T-helper 2 cell treated with Interferon-gamma antibody and Interleukin-4, amounts not matched to agents 100 ng/mL and 5 ng/mL, for 36 hours (primary cell): ENCODE data around the gene PIGU. TPM values are rescaled to one million over a fixed set of nuclear protein-coding genes. Genes with fewer than 3 reads are reported as not detected.
"Not testable (repeated sequence)": the region's sequence is repeated elsewhere in the genome, so short reads cannot be mapped to it uniquely, and the experiment has no call there.

Experiments used
- intact Hi-C: fragments of 100-400 bp; cut with micrococcal nuclease; formaldehyde crosslinking; loops from one replicate; pipeline ENCODE4 v1.15.1; 2023
- total RNA-seq: library from RNA; stranded (reverse); gene quantifications from 2 replicates; pipeline ENCODE4 v1.2.3, GENCODE V29; 2022

PIGU gene
- total RNA-seq, 1 donor from 2014 or later, result 22.0 TPM

DNA sequence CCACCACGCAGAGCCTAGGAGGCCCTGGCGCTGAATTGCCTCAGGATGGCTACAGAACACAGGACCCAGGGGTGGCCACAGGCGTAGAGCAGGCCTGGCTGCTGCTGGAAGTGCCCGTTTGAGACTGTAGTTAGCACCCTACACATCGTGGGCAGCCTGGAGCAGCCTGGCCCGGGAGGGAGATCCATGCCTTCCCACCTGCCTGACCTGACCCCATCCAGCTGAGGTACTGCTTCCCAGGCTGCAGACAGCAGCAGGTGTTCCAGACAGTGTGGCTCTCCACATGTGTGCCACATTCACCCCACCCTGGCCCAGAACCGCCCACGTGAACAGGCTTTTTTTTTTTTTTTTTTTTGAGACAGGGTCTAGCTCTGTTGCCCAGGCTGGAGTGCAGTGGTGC is 139.2 kb downstream of the PIGU start:
- intact Hi-C loops, result loop anchor here (2.0 to 5.0 kb wide), 2 partner anchors 171 to 230 kb away; no protein-coding TSS in a partner anchor

DNA sequence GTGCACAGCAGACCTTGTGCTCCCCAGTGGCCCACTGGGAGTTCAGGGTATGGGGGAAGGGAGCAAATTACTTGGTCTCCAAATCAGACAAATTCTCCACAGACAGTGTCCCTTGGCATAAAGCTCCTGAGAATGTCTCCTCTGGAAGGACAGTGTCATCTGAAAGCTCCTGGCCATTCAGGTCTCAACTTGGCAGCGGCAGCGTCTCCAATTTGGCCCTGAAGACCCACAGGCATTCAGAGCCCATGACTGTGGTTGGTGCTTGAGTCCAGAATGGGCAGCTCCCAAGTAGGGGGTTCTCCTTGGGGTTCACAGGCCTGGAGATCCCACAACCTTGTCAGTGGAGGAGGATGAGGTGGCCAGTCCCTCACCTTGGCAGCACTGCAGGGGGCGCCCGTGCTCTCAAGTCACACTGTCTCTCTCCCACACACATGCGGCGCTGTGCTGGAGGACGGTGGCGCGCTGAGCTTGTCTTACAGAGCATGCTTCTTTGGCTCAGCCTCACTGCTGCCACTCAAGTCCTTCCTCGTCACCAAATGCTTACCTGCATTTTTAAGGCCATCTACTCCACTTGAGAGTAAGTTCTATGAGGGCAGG is 140.0 kb downstream of the PIGU start:
- intact Hi-C loops, result loop anchor here (5.0 kb wide), 1 partner anchor 230 kb away; no protein-coding TSS in a partner anchor

DNA sequence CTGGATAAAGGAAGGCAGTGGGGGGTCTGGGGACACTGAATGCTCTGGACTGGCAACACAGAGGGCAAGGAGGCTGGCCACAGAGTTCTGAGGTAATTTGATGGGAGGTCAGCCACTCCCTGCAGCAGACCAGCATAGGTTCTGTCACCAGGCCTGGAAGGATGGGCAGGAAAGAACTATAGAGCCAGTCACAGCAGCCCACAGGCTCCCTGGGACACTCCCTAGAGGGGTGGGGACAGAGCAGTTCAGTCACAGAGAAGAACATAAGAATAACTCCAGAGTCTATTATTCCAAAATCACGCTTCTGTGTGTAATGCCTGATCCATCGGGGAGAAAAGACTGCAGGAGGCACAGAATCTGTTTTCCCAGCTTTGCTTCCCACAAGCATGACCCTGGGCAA is 141.0 kb downstream of the PIGU start:
- intact Hi-C loops, result loop anchor here (5.0 kb wide), 1 partner anchor 231 kb away; no protein-coding TSS in a partner anchor

DNA sequence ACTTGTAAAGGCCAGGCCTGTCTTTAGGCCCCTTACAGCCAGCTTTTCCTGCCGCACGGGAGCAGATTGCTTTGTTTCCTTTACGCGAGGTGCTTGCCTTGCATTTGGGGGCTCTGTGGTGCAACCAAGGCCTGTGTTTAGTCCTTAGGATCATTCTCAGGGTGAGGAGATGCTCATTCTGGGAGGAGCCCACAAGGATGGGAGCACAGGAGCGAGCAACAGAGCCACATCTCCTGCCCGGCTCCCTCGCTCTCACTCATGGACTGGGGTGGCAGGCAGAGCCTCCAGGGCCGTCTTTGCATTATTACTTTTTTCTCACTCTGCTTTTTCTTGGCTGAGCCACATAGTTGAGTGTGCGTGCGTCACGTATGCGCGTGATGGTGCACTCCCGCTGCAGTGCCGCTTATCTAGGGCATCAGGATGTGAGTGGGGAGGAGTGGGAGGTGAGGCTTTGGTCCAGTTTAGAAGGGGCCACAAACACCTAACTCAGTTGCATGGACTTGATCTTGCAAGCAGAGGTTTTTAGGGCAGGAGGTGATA is 141.5 kb downstream of the PIGU start:
- intact Hi-C loops, result loop anchor here (5.0 kb wide), 1 partner anchor 232 kb away; no protein-coding TSS in a partner anchor

DNA sequence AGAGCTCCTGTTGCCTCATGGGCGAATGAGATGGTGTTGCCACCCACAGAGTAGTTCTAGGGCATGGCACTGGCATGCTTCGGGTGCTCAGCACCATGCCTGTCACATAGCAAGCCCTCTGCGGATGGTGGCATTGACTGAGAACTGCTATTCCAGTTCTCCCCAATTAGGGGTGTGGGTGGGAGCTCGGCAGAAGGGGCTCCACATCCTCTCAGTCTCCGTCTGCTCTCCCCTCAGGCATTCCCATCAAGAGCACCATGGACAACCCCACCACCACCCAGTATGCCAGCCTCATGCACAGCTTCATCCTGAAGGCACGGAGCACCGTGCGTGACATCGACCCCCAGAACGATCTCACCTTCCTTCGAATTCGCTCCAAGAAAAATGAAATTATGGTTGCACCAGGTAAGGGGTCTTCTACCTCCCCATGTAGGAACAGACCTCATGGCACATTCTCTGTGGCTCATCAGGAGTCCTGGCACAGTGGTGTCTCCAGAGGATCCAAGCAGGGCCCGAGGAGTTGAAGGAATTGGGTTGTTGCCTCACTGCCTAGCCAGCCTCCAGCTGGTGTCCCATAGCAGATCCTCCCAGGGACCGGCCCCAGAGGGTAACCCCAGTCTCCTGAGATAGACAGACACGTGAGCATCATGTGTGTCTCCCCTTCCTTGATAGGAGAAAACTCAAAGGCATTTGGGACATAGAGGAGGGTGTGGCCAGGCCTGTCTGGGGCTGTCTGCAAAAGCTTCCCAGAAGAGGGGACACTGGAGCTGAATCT is 142.3 kb downstream of the PIGU start:
- intact Hi-C loops, result loop anchor here (5.0 kb wide), 1 partner anchor 233 kb away; no protein-coding TSS in a partner anchor

DNA sequence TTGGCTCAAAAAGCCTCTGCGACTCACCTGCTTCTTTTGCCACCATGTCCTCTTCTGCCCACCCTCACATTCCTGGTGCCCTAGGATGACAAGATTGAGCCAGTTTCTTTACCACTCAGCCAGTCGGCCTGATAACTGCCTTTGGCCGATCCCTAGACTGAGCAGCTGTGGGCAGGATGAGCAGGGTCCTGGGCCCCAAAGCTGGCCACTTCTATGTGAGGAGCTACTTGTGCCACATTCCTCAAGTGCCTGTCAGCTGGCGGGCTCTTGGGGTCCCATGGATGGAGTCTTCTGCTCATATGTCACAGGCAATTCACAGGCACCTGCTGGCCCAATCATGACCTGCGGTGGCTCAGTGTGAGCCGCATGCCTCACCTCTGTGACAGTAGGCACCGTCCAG is 144.1 kb downstream of the PIGU start:
- intact Hi-C loops, result no loop called here

DNA sequence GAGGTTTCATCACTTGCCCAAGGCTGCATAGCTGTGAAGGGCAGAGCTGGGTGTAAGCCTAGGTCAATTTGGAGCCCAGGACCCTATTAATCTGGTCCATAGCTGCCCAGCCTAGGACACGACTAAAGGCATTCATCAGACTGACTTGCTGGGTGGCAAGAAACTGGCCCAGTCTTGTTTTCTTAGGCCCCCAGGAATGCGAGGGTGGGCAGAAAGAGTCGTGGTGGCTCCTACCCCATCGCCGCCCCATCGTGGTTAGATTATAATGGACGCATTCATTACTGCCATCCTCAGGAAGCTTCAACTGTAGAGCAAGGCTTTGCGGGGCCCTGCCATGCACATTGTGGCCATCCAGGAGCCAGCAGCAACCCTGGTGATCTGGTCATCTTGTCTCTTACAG is 144.6 kb downstream of the PIGU start:
- intact Hi-C loops, result no loop called here

DNA sequence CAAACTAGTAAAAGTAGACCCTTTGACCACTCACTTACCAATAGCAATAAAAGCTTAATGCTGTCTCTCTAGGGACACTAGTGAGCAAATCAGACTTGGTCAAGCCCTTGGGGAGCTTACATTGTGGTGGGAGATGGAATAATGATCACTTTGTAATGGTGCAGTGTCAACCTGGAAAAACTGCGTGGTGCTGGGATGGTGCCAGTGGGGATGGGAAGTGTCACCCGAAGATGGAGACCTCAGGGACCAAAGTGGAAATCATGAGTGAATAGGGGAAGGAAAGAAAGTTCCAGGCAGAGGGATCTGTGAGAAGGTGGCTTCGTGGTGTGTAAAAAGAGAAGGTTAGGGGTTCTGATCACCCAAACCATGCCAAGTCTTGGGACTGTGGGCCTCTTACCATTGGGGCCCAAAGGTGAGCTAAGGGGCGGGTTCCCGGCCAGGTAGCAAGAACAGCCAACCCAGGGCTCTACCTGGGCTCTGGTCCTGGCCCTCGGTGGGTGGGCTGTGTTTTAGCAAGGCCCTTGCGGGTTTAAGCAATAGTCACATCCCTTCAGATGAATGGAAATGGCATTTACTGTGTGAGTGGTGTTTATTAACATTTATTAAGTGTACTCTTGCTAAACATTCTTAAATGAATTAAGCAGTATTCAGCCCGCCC is 145.2 kb downstream of the PIGU start:
- intact Hi-C loops, result no loop called here

DNA sequence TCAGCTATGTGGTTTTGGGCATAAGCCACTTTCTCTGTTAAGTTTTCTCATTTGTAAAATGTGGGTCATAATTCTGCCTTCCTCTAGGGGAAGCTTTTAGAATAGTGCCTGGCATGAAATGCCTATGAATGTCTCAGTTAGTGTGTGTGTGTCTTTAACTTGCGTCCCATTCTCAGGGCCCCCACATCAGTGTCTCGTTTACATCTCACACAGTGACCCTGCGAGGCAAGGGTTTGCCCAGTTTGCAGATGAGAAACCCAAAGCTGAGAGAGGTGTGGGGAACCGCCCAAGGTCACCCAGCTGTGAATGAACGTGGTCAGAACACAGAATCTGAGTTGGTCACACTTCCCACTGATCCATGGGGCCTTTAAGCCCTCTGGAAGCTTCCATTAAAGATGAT is 146.6 kb downstream of the PIGU start:
- intact Hi-C loops, result no loop called here

DNA sequence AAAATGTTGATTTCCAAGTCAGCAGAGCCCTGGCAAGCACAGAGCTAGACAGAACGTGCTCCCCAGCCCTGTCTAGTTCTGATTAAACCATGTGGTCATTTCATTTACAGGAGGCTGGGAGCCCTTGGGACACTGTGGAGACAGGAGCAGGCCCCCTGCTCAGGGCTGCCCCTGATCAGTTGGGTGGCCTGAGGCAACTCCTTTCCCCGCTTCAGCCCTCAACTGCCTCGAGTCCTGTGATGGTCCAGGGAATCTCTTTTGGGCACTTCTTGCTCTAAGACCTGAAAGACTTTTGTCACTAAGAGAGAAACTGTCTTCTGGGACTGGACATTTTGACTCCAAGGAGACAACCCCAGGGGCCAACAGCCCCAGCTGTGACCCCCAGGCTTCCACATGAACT is 147.2 kb downstream of the PIGU start:
- intact Hi-C loops, result no loop called here

DNA sequence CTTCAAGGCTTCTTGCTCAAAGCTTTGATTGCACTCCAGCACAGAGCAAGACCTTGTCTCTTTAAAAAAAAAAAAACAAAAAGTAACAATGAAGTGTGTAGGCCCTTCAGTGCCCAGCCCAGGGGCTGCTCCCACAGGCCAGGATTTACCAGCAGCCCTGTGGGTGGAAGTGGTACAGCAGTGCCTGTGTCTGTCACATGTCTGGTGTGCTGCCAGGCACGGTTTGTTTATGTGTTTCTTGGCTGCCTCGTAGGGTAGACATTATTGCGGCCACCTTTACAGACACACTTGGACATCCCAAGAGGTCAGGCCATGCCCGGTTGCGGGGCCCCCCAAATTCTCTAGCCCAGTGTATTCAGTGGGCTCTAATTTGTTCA is 148.0 kb downstream of the PIGU start:
- intact Hi-C loops, result no loop called here

DNA sequence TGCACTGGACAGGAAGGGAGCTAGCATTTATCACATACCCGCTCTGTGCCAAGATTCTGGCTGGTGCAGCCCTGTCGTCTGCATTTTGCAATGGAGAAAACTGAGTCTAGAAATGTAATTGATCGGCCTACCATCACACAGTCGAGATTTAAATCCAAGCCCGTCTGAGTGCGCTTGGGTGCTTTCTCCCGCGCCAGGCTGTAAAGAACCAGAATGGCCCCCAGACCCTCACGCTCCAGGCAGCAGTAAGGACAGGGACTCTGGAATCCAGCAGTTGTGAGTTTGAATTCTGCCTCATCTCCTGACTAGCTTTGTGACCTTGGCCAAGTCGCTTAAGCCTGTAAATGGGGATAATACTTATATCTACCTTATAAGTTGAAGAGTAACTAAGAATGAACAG is 149.9 kb downstream of the PIGU start:
- intact Hi-C loops, result no loop called here

DNA sequence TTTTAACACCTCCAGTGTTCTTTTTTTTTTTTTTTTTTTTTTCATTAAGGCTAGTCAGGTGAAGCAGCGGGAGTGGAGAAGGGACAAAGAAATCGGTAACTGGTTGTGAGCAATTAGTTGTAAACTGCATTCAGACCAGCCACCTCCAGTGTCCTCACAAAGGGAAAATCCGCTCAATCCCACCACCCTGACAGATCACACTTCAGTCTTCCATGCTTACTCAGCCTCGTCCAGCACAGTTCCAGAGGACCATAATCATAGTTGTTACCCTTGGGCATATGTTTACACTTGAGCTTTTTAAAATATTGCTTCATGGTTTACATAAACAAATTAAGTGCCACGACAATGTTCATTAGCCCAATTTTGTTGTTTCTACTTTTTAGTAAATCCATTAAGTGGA is 150.4 kb downstream of the PIGU start:
- intact Hi-C loops, result no loop called here

DNA sequence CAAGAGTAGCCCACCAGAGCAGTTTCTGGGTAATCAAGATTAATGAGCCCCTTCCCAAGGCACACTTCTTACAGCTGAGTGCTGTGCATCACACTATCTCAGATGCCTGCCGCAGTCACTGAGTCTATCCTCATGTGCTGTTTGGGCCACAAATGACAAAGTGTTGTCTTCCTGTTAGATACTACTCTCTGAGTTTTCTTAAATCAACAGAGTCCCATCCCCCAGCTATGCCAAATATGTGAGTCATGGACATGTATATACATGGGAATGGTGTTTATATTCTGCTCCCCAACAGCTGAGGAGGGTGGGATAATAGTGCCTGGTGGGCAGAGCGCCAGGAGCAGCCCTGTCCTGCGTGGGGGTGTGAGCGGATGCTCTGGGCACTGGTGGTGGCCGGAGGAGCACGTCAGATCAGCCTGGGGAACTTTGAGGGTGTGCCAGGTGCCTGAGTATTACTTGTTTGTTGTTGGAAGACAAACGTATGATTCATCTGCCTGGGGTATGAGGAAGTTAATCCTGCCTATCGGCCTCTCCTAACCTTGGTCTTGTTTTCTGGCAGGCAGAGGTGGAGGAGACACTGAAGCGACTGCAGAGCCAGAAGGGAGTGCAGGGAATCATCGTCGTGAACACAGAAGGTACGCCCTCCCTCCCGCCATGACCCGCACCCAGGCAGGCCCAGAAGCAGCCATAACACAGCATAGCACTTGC is 151.0 kb downstream of the PIGU start:
- intact Hi-C loops, result no loop called here

DNA sequence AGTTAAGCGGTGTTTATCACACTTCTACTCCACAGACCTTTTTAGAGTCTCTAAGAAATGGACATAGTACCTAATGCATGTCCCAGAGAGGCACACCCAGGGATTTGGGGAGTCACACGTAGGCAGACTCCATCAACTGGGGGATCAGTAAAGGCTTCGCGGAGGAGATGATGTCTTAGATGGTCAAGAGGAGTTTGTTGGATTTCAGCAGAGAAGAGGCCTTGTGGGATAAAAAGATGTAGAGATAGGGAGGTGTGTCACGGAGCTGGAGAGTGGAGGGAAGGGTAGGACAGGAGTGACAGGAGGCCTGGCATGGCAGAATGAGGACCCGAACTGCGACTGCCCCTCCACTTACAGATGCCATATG is 151.6 kb downstream of the PIGU start:
- intact Hi-C loops, result no loop called here

DNA sequence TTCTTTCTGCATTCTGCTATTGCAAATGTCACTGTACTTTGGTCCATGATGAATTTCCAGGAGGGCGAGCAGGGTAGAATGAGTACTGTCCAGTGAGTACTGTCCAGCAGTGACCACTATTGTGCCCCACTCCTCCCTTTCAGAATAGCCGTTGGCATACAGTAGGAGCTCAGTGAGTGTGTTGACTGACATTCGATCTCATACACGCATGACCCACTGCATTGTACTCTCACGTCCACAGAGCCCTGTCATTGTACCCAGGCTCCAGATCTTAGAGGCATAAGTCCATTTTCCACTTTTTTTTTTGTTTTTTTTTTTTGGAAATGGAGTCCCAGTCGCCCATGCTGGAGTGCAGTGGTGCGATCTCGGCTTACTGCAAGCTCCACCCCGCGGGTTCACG is 152.5 kb downstream of the PIGU start:
- intact Hi-C loops, result no loop called here

DNA sequence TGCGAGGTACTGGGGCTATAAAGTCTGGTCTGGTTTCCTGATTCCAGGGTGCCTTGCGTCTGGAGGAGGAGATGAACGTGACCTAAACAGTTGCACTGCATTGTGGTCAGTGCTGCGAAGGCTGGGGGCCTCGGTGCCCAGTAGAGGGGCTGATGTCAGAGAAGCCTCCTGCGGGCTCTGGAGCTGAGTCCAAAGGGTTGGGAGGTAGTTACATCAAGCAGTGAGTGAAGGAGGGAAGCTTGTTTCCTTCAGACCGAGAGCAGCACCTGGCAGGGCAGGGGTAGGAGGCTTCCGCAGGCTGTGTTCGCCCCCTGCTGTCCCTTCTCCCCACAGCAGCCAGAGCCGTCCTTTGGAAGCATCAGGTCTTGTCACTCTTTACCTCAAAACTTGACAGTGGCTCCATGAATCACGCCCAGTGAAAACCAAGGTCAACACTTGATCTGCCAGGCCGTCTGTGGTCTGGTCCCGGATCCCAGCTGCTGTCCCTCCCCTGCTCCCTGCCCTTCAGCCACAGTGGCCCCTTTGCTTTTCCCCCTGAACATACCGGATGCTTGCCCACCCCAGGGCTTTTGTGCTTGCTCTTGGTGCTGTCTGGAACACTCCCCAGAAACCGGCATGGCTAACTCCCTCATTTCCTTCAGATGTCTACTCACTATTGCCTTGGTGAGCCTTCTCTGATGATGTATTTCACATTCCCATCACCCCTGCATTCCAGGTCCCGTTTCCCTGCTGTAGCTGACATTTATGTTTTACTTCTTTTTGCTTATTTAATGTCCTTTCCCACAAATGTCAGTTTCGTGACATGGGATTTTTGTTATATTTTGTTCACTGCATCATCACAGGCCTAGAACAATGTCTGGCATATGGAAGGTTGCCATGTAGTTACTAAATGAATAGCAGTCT is 153.7 kb downstream of the PIGU start:
- intact Hi-C loops, result loop anchor here (1.0 kb wide), 1 partner anchor 211 kb away; no protein-coding TSS in a partner anchor

DNA sequence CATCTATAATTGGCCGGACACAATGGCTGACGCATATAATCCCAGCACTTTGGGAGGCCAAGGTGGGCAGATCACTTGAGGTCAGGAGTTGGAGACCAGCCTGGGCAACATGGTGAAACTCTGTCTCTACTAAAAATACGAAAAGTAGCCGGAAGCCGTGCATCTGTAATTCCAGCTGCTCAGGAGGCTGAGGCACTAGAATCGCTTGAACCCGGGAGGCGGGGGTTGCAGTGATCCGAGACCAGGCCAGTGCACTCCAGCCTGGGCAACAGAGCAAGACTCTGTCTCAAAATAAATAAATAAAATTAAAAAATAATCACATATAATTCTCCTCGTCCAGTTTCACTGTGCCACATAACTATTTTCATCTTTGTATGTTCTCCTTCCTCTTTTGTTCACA is 157.1 kb downstream of the PIGU start:
- intact Hi-C loops, result not testable (repeated sequence)

DNA sequence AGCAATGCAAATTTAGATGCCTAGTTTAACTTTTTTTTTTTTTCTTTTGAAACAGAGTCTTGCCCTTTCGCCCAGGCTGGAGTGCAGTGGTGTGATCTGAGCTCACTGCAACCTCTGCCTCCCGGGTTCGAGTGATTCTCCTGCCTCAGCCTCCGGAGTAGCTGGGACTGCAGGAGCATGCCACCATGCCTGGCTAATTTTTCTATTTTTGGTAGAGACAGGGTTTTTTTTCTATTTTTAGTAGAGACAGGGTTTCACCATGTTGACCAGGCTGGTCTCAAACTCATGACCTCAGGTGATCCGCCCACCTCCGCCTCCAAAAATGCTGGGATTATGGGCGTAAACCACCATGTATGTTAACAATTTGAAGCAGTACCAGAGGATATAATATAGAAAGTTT is 158.0 kb downstream of the PIGU start:
- intact Hi-C loops, result not testable (repeated sequence)

DNA sequence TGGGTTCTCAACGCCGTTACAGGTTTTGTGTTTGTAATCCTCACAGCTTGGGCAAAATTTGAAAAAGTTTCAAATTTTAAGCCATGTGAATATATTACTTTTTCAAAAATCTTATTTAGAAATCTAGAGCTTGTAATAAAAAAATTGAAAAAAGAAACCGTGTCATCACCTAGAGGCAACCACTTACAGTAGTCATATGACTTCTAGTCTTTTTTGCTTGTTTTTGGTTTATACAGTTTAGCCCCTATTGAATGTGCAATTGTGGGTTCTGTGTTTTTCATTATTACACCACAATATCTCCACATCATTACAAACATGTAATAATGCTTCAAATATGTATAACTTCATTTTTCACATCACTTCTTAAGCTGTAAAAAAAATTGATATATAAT is 159.8 kb downstream of the PIGU start:
- intact Hi-C loops, result loop anchor here (2.0 kb wide), 3 partner anchors 192 to 524 kb away; partner anchors contain the start of gene RALY
